ENCODE results near the gene ZNF202.

DNA sequence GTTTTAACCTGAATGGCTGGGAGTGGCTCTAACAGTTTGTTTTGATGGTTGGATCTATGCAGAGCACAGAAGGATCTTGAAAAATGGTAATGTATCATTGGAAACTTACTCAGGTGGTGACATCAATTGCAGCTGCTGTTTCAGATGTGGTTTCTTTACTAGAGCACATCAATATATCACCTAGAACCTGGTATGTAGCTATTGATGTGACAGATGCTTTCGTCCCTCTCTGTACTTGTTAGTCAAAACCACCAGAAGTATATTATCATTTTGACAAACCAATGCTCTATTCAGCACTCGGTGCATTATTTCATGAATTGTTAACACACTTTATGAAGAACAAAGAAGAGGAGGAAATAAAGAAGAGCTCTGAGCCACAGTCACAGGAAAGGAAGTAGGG, 60.4 kb downstream of the ZNF202 start:
- TF ChIP-seq, protein P1, sequence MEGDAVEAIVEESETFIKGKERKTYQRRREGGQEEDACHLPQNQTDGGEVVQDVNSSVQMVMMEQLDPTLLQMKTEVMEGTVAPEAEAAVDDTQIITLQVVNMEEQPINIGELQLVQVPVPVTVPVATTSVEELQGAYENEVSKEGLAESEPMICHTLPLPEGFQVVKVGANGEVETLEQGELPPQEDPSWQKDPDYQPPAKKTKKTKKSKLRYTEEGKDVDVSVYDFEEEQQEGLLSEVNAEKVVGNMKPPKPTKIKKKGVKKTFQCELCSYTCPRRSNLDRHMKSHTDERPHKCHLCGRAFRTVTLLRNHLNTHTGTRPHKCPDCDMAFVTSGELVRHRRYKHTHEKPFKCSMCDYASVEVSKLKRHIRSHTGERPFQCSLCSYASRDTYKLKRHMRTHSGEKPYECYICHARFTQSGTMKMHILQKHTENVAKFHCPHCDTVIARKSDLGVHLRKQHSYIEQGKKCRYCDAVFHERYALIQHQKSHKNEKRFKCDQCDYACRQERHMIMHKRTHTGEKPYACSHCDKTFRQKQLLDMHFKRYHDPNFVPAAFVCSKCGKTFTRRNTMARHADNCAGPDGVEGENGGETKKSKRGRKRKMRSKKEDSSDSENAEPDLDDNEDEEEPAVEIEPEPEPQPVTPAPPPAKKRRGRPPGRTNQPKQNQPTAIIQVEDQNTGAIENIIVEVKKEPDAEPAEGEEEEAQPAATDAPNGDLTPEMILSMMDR (conservative IDR thresholded peaks at IDR 0.05), result no peak
- TF ChIP-seq EZH2 (IDR thresholded peaks at IDR 0.05; ENCODE audit: low read depth), result no peak
